ENCODE data around the gene NACC2. TPM values are rescaled to one million over a fixed set of nuclear protein-coding genes. Genes with fewer than 3 reads are reported as not detected.

NACC2 gene
- total RNA-seq, 1 experiment from 2014 or later: 62.0 TPM

GRCh38 chr9:136100700-136101614, 5.9 kb upstream of the NACC2 start:
- Histone ChIP-seq H3K4me1 (ENCODE audit: control insufficient read depth, insufficient read depth, low read length) (peaks cover 14% of the 10 kb centered on the region), H3K9me3 (ENCODE audit: control insufficient read depth, insufficient read depth, low read depth, low read length) (no peaks in the 10 kb centered on the region), H3K4me3 (ENCODE audit: low read depth in 2 of 2, low read length in 2 of 2) (no peak overlapping the region), H3K36me3 (ENCODE audit: control insufficient read depth, insufficient read depth, low read length) (no peaks in the 10 kb centered on the region), H3K27me3 (ENCODE audit: control insufficient read depth, insufficient read depth, low read length) (no peaks in the 10 kb centered on the region), H3K27ac (ENCODE audit: low read length) (no peak overlapping the region)
- peak; percentile 68 for ATAC-seq
- no peak for TF ChIP-seq REST (IDR thresholded peaks at IDR 0.05; ENCODE audit: insufficient read depth in 1 of 2, low read depth in 2 of 2, low read length in 1 of 2)
- TF ChIP-seq CTCF (IDR thresholded peaks at IDR 0.05): no peak
- no peak for TF ChIP-seq POLR2AphosphoS5 (IDR thresholded peaks at IDR 0.05; ENCODE audit: low read depth, low read length)
- no peak for TF ChIP-seq SIN3A (IDR thresholded peaks at IDR 0.05; ENCODE audit: borderline replicate concordance, insufficient read depth, low read depth, low read length)
- TF ChIP-seq TCF7L2 (IDR thresholded peaks at IDR 0.05; ENCODE audit: low read depth, low read length): no peak
- in situ Hi-C loops (cut with HindIII; ENCODE audit: low pct_unique_long_range_greater_than_20kb, low sequenced_read_pairs): no loop called here
- BruUV-seq (replicated peaks): no TSS peak
- CTCF ChIA-PET: no interaction called here
- POLR2A ChIA-PET: no interaction called here
- intact Hi-C loops (cut with micrococcal nuclease; ENCODE audit: unreplicated experiment): no loop called here
- no peak for DNase-seq (ENCODE audit: low read depth, low spot score)

- ATAC-seq (no peak), DNase-seq (ENCODE audit: low read depth, low spot score) (no peak)
- CTCF ChIA-PET: no interaction called here
- intact Hi-C loops (cut with micrococcal nuclease; ENCODE audit: unreplicated experiment): no loop called here
- Histone ChIP-seq H3K27me3 (ENCODE audit: control insufficient read depth, insufficient read depth, low read length) (no peaks in the 10 kb centered on the region), H3K4me1 (ENCODE audit: control insufficient read depth, insufficient read depth, low read length) (peaks cover 16% of the 10 kb centered on the region), H3K4me3 (ENCODE audit: low read depth in 2 of 2, low read length in 2 of 2) (no peak overlapping the region), H3K9me3 (ENCODE audit: control insufficient read depth, insufficient read depth, low read depth, low read length) (no peaks in the 10 kb centered on the region), H3K36me3 (ENCODE audit: control insufficient read depth, insufficient read depth, low read length) (no peaks in the 10 kb centered on the region), H3K27ac (ENCODE audit: low read length) (no peak overlapping the region)
- no TSS peak for BruUV-seq (replicated peaks)
- POLR2A ChIA-PET: no interaction called here
- no peak for TF ChIP-seq REST (IDR thresholded peaks at IDR 0.05; ENCODE audit: insufficient read depth in 1 of 2, low read depth in 2 of 2, low read length in 1 of 2)
- no peak for TF ChIP-seq TCF7L2 (IDR thresholded peaks at IDR 0.05; ENCODE audit: low read depth, low read length)
- no peak for TF ChIP-seq SIN3A (IDR thresholded peaks at IDR 0.05; ENCODE audit: borderline replicate concordance, insufficient read depth, low read depth, low read length)
- no peak for TF ChIP-seq POLR2AphosphoS5 (IDR thresholded peaks at IDR 0.05; ENCODE audit: low read depth, low read length)
- TF ChIP-seq CTCF (IDR thresholded peaks at IDR 0.05): no peak
- in situ Hi-C loops (cut with HindIII; ENCODE audit: low pct_unique_long_range_greater_than_20kb, low sequenced_read_pairs): no loop called here
Measured at GRCh38 chr9:136099542-136099941, 4.5 kb upstream of the NACC2 start.
